Measurements from ENCODE around the gene PYY. TPM values are rescaled to one million over a fixed set of nuclear protein-coding genes. Genes with fewer than 3 reads are reported as not detected.
"Not testable (repeated sequence)": the region's sequence is repeated elsewhere in the genome, so short reads cannot be mapped to it uniquely, and the experiment has no call there.

The PYY gene
- total and polyA plus RNA-seq, 7 donors: 3.2 to 185 (median 47.8) TPM; not detected in 3

DNA sequence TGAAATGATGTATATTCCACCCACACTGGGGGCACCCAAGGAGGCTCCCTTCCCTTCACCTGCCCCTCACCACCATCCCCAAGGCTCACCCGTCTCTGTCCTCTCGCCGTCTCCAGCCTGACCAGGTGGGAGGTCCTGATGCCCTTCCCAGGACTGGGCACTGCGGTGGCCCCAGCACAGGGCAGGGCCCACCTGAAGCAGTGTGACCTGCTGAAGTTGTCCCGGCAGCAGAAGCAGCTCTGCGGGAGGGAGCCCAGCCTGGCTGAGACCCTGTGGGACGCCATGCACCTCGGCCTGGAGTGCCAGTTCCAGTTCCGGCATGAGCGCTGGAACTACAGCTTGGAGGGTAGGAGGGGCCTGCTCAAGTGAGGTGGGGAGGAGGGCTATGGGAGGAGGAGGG is 21.4 kb downstream of the PYY start:
- Histone ChIP-seq H3K9me3 (no peaks in the 10 kb centered on the region), H3K27ac (no peak overlapping the region), H3K4me3 (no peak overlapping the region), H3K4me1 (peaks cover 0 to 5% (median 2%) of the 10 kb centered on the region in 4 donors), H3K27me3 (peaks cover 1 to 58% (median 6%) of the 10 kb centered on the region in 3 donors), H3K36me3 (no peaks in the 10 kb centered on the region)
- DNase-seq: no peak
- 93 to 95% methylated on average over 10 of the region's 10 CpGs for WGBS, 2 donors
- TF ChIP-seq POLR2A (IDR thresholded peaks at IDR 0.05) (no peak), EP300 (IDR thresholded peaks at IDR 0.05) (no peak)
- intact Hi-C loops (cut with DNase I): no loop called here

GRCh38 chr17:43931062-43931571 is 22.6 kb downstream of the PYY start:
- no peak for DNase-seq
- no peak overlapping the region for H3K27ac ChIP-seq
- 16 to 72% methylated on average over 5 of the region's 5 CpGs for WGBS, 2 donors
- peaks cover 6 to 59% (median 17%) of the 10 kb centered on the region in 3 donors for H3K27me3 ChIP-seq
- H3K36me3 ChIP-seq: no peaks in the 10 kb centered on the region
- no peaks in the 10 kb centered on the region for H3K9me3 ChIP-seq
- TF ChIP-seq POLR2A (IDR thresholded peaks at IDR 0.05) (no peak), POLR2AphosphoS5 (IDR thresholded peaks at IDR 0.05) (no peak), CTCF (IDR thresholded peaks at IDR 0.05) (no peak), EP300 (IDR thresholded peaks at IDR 0.05) (no peak)
- H3K4me1 ChIP-seq: peaks cover 0 to 11% (median 8%) of the 10 kb centered on the region in 4 donors
- intact Hi-C loops (cut with DNase I): no loop called here
- H3K4me3 ChIP-seq: no peak overlapping the region

GRCh38 chr17:43928609-43929008 is 25.1 kb downstream of the PYY start:
- no peak overlapping the region for H3K27ac ChIP-seq
- peaks cover 6 to 63% (median 26%) of the 10 kb centered on the region in 3 donors for H3K27me3 ChIP-seq
- H3K4me1 ChIP-seq: peaks cover 0 to 11% (median 8%) of the 10 kb centered on the region in 4 donors
- H3K4me3 ChIP-seq: no peak overlapping the region
- TF ChIP-seq CTCF (IDR thresholded peaks at IDR 0.05): no peak
- no peak for TF ChIP-seq EP300 (IDR thresholded peaks at IDR 0.05)
- TF ChIP-seq POLR2AphosphoS5 (IDR thresholded peaks at IDR 0.05): no peak
- no peak for TF ChIP-seq POLR2A (IDR thresholded peaks at IDR 0.05)
- WGBS, 2 donors: 8 to 47% methylated on average over 1 of the region's 1 CpG
- no peaks in the 10 kb centered on the region for H3K9me3 ChIP-seq
- intact Hi-C loops (cut with DNase I): no loop called here
- no peaks in the 10 kb centered on the region for H3K36me3 ChIP-seq
- DNase-seq: no peak

DNA sequence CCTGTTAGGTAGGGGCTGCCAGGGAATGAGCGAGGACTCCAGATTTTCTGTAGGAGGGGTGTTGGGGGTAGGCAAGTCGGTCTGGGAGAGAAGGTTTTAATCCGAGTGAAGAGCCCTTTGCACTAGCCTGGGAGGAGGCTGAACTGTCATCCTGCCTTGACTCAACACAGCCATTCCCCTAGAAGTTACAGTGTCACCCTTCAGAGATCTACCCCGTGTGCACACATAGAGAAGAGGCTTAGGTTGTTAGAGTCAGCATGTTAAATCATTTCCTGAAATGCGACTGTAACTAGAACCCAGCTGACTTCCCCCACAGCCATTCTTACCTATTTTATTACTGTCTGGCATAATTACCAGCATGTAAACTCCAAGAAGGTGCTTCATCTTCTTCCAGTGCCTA is 25.8 kb downstream of the PYY start:
- DNase-seq; H3K36me3 ChIP-seq; H3K9me3 ChIP-seq; H3K4me3 ChIP-seq; intact Hi-C loops (cut with DNase I); H3K27ac ChIP-seq: not testable (repeated sequence)
- peaks cover 6 to 63% (median 26%) of the 10 kb centered on the region in 3 donors for H3K27me3 ChIP-seq
- WGBS, 2 donors: 7 to 12% methylated on average over 5 of the region's 5 CpGs
- H3K4me1 ChIP-seq: peaks cover 0 to 11% (median 8%) of the 10 kb centered on the region in 4 donors

DNA sequence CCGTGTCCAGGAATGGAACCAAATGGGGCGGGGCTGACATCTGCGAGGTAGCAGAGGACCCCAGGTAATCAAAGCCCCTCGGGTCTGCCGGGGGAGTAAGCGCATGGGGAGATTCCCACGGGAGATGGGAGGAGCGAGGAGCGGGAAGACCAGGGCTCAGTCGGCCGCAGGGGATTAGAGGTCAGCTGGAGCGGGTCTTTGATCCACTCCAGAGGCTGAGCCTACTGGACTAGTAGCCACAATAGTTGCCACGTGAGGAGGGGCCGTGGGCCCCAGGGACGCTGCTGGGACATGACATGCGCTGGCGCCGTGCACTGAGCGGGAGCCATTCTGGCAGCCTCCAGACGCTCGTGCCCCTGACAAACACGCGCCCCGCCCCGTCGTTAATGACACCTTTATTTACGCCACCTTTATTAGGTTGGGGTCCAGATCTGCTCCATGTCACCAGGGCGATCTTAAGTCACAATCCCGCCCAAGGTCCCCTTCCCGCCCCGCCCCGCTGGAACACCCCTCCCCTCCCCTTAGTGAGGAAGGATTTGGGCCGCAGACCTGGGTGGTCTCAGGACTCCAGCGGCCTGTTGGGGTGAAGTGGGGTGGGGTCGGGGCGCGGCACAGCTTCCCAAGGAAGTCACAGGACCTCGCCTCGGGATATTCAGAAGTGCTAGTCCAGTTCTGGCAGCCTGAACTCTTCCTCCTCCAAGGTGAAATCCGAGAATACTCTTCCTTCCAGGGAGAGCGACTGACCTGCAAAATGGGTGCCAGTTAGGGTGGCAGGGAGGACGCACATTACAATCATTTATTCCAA is 26.5 kb downstream of the PYY start:
- H3K4me1 ChIP-seq: peaks cover 0 to 11% (median 8%) of the 10 kb centered on the region in 4 donors
- DNase-seq: no peak
- no peaks in the 10 kb centered on the region for H3K9me3 ChIP-seq
- no peaks in the 10 kb centered on the region for H3K36me3 ChIP-seq
- H3K27me3 ChIP-seq: peaks cover 6 to 60% (median 22%) of the 10 kb centered on the region in 3 donors
- intact Hi-C loops (cut with DNase I): no loop called here
- TF ChIP-seq CTCF (IDR thresholded peaks at IDR 0.05) (no peak), POLR2A (IDR thresholded peaks at IDR 0.05) (no peak), EP300 (IDR thresholded peaks at IDR 0.05) (no peak), POLR2AphosphoS5 (IDR thresholded peaks at IDR 0.05) (no peak)
- 2 to 5% methylated on average over 42 of the region's 42 CpGs for WGBS, 2 donors
- no peak overlapping the region for H3K27ac ChIP-seq
- H3K4me3 ChIP-seq: peak overlapping the region in 3 of 4 donors; percentile 19 to 30 (median 24)
